ENCODE data around the gene SSBP2.
"Not testable (repeated sequence)": the region's sequence is repeated elsewhere in the genome, so short reads cannot be mapped to it uniquely, and the experiment has no call there.

Gene SSBP2

GRCh38 chr5:81519217-81519905 is 231.5 kb downstream of the SSBP2 start:
- ATAC-seq = no peak

- no peak for ATAC-seq
Observed at GRCh38 chr5:81517462-81517861, 233.4 kb downstream of the SSBP2 start.

- no peak for ATAC-seq
Observed at GRCh38 chr5:81516091-81516490, 234.8 kb downstream of the SSBP2 start.

- ATAC-seq = no peak
Observed at GRCh38 chr5:81513982-81514381, 236.9 kb downstream of the SSBP2 start.

GRCh38 chr5:81513473-81513872 is 237.4 kb downstream of the SSBP2 start:
- ATAC-seq = no peak

- peak; percentile 74 to 86 for ATAC-seq
Observed at GRCh38 chr5:81506900-81507588, 243.9 kb downstream of the SSBP2 start.

GRCh38 chr5:81506378-81506777 is 244.5 kb downstream of the SSBP2 start:
- ATAC-seq = no peak

- no peak for ATAC-seq
Observed at GRCh38 chr5:81505672-81506071, 245.2 kb downstream of the SSBP2 start.

- ATAC-seq = not testable (repeated sequence)
Observed at GRCh38 chr5:81503602-81504001, 247.3 kb downstream of the SSBP2 start.

GRCh38 chr5:81495286-81495685 is 255.6 kb downstream of the SSBP2 start:
- no peak for ATAC-seq

GRCh38 chr5:81488862-81489261 is 262.0 kb downstream of the SSBP2 start:
- ATAC-seq = no peak

GRCh38 chr5:81486711-81487110 is 264.2 kb downstream of the SSBP2 start:
- ATAC-seq = no peak

- no peak for ATAC-seq
Observed at GRCh38 chr5:81482595-81482994, 268.3 kb downstream of the SSBP2 start.

- ATAC-seq = not testable (repeated sequence)
Observed at GRCh38 chr5:81473395-81473794, 277.5 kb downstream of the SSBP2 start.

- no peak for ATAC-seq
Observed at GRCh38 chr5:81469676-81470075, 281.2 kb downstream of the SSBP2 start.

GRCh38 chr5:81450940-81451339 is 300.0 kb downstream of the SSBP2 start:
- no peak for ATAC-seq

- ATAC-seq = no peak
Observed at GRCh38 chr5:81435023-81435422, 315.9 kb downstream of the SSBP2 start.

GRCh38 chr5:81429985-81430384 is 320.9 kb downstream of the SSBP2 start:
- ATAC-seq = no peak

- ATAC-seq = no peak
Observed at GRCh38 chr5:81429363-81429762, 321.5 kb downstream of the SSBP2 start.

- ATAC-seq = no peak
Observed at GRCh38 chr5:81428861-81429260, 322.0 kb downstream of the SSBP2 start.

- no peak for ATAC-seq
Observed at GRCh38 chr5:81428446-81428845, 322.5 kb downstream of the SSBP2 start.

- no peak for ATAC-seq
Observed at GRCh38 chr5:81427566-81427965, 323.3 kb downstream of the SSBP2 start.

- ATAC-seq = no peak
Observed at GRCh38 chr5:81426359-81427030, 324.4 kb downstream of the SSBP2 start.

GRCh38 chr5:81425569-81425968 is 325.3 kb downstream of the SSBP2 start:
- ATAC-seq = peak; percentile 30 to 51
